Duodenal mucosa (tissue), 2 donors: ENCODE data around the gene MTA1.
A peak's percentile ranks its signal among the peaks of the same experiment; 100 is the strongest.

ENCODE experiments used
- H3K27ac ChIP-seq: one replicate; pipeline ENCODE4 v1.7.0; 2013; ENCODE audit warnings: low read depth, low read length
- H3K27me3 ChIP-seq, 2 donors: one replicate each; pipeline ENCODE4 v1.7.0; 2013; ENCODE audit warnings: low read length in 2 of 2, control low read depth in 1 of 2; ENCODE audit not compliant: insufficient read depth in 2 of 2, control insufficient read depth in 1 of 2
- H3K36me3 ChIP-seq, 2 donors: one replicate each; pipeline ENCODE4 v1.7.0; 2013; ENCODE audit warnings: low read length in 2 of 2, control low read depth in 1 of 2; ENCODE audit not compliant: insufficient read depth in 2 of 2, control insufficient read depth in 1 of 2
- H3K4me1 ChIP-seq, 2 donors: one replicate each; pipeline ENCODE4 v1.7.0; 2013; ENCODE audit warnings: low read length in 2 of 2, control low read depth in 1 of 2; ENCODE audit not compliant: insufficient read depth in 2 of 2, control insufficient read depth in 1 of 2
- H3K4me3 ChIP-seq, 2 donors: one replicate each; pipeline ENCODE4 v1.7.0; 2013; ENCODE audit warnings: low read length in 2 of 2, low read depth in 1 of 2
- H3K9ac ChIP-seq, 2 donors: one replicate each; pipeline ENCODE4 v1.7.0; 2013; ENCODE audit warnings: low read length in 2 of 2, low read depth in 1 of 2
- H3K9me3 ChIP-seq, 2 donors: one replicate each; pipeline ENCODE4 v1.7.0; 2013; ENCODE audit warnings: low read length in 2 of 2, control low read depth in 1 of 2; ENCODE audit not compliant: control insufficient read depth in 1 of 2

Gene MTA1

DNA sequence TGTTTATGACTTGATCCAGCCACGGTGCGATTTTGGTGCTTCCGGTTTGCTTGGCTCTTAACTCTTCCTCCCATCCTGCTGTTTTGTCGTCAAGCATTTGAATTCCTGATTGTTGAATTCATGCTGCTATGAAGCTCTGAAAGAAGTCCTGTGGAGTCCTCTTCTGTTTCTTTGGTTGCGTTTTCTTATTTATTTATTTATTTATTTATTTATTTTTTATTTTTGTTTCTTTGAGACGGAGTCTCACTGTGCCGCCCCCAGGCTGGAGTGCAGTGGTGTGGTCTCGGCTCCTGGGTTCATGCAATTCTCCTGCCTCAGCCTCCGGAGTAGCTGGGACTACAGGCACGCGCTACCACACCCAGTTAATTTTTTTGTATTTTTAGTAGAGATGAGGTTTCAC is 3.0 kb upstream of the MTA1 start:
- H3K9me3 ChIP-seq: no peaks in the 10 kb centered on the region
- peaks cover 18 to 43% of the 10 kb centered on the region in 2 donors for H3K4me1 ChIP-seq
- no peaks in the 10 kb centered on the region for H3K36me3 ChIP-seq
- no peak overlapping the region for H3K9ac ChIP-seq
- no peak overlapping the region for H3K27ac ChIP-seq
- no peak overlapping the region for H3K4me3 ChIP-seq
- peaks cover 3 to 6% of the 10 kb centered on the region in 2 donors for H3K27me3 ChIP-seq

DNA sequence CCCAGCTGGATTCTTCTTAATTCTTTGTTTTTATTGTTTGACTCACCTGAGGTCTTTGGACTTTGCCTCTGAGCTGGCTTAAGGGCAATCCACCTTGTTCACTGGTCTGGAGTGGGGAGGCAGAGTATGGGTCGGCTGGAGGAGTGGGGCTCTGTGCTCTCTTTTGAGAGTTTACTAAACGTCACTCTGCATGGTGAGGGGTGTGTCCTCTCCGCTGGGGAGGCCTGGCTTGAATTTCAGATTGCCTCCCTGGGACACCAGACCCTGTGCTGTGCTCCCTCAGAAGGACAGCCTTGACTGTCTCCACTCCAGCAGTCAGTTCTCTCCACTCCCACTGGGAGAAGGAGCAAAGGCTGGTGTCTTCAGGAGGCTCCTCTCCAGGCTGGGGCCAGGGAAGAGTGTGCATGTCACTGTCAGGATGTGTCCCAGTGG is 1.9 kb upstream of the MTA1 start:
- Histone ChIP-seq H3K36me3 (no peaks in the 10 kb centered on the region), H3K4me1 (peaks cover 21 to 46% of the 10 kb centered on the region in 2 donors), H3K9me3 (no peaks in the 10 kb centered on the region), H3K4me3 (no peak overlapping the region), H3K9ac (no peak overlapping the region), H3K27me3 (no peaks in the 10 kb centered on the region), H3K27ac (no peak overlapping the region)

DNA sequence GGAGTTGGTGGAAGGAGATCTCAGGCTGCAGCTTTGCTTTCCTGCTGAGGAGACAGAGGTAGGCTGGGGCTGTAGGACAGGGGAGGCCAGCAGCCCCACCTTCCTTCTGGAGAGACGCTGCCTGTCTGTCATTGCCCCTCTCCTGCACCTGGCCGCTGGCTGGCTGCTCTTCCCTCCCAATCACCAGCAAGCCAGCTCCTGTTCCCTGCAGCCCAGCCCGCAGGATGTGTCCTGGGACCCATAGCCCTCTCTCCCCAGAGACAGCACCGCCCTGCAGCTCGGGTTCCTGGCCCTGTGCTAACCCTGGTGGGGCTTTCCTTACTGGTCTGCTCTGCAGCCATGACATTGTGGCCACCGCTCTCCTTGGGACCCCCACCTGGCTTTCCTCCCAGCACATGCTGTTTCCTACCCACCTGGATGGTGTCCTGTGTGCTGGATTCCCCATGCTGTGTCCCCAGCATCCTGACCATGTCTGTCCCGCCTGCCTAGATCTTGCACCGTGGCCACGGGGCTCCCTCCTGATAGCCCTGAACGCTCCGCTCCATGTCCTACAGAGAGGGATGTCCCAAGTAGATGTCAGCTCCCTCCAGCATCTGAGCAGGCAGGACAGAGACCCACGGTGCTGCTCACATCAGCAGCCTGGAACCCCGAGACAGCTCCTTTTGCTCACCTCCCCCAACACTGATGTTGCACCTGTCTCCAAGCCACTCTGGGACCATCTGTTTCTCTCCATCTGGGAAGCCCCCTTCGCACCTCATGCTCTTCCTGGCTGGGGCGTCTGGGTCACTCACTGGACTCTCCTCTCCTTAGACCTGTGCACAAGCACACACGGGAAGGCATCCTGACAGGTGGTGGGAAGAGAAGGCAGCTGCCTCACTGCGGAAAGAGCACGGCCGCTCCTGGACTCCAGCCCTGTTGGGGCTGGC is 1.1 kb upstream of the MTA1 start:
- H3K4me1 ChIP-seq: peaks cover 21 to 46% of the 10 kb centered on the region in 2 donors
- no peak overlapping the region for H3K27ac ChIP-seq
- peak overlapping the region; percentile 86 to 88 for H3K4me3 ChIP-seq
- no peaks in the 10 kb centered on the region for H3K27me3 ChIP-seq
- no peaks in the 10 kb centered on the region for H3K9me3 ChIP-seq
- peak overlapping the region; percentile 87 to 90 for H3K9ac ChIP-seq
- H3K36me3 ChIP-seq: no peaks in the 10 kb centered on the region

DNA sequence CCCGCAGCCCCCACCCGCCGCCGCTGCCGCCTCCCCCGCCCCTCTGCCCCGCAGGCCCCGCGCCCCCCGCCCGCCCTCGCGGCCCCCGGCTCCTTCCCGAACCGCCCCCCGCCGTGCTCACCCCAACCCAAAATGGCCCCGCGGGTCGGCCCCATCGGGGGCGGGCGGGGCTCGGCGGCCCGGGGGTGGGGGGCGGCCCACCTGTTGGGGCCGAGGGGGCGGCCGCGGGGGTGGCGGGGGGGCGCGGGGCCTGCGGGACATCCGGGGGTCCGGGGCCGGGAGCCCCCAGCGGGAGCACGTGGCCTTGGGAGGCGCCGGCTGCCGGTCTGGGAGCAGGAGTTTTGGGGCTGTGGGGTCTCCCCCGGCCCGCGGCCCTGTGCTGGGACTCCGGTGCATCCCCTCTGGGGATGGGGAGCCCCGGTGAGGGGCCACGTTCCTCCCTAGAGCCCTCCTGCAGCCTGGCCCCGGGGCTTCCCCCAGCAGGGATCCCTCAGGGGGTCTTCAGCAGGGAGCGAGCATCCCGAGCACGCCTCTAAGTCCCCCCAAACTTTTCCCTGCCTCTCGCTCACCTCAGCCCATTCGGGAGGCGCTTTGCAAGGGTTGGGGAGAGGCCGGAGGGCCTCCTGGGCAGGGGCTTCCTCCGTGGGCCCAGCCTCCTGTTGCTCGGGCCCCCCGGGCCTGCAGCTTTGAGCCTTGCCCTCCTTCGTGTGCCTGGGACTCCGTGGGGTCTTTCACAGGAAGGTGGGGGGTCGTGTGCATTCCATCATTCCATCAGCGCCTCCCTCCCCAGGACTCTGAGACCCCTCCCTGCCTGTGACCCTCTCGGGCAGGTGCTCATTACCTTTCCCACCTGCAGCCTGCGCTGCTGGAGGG is 710 bp downstream of the MTA1 start:
- H3K4me3 ChIP-seq: peak overlapping the region; percentile 78 to 86
- peaks cover 21 to 40% of the 10 kb centered on the region in 2 donors for H3K4me1 ChIP-seq
- H3K9ac ChIP-seq: peak overlapping the region; percentile 74 to 79
- H3K27ac ChIP-seq: no peak overlapping the region
- no peaks in the 10 kb centered on the region for H3K27me3 ChIP-seq
- H3K36me3 ChIP-seq: no peaks in the 10 kb centered on the region
- H3K9me3 ChIP-seq: no peaks in the 10 kb centered on the region

DNA sequence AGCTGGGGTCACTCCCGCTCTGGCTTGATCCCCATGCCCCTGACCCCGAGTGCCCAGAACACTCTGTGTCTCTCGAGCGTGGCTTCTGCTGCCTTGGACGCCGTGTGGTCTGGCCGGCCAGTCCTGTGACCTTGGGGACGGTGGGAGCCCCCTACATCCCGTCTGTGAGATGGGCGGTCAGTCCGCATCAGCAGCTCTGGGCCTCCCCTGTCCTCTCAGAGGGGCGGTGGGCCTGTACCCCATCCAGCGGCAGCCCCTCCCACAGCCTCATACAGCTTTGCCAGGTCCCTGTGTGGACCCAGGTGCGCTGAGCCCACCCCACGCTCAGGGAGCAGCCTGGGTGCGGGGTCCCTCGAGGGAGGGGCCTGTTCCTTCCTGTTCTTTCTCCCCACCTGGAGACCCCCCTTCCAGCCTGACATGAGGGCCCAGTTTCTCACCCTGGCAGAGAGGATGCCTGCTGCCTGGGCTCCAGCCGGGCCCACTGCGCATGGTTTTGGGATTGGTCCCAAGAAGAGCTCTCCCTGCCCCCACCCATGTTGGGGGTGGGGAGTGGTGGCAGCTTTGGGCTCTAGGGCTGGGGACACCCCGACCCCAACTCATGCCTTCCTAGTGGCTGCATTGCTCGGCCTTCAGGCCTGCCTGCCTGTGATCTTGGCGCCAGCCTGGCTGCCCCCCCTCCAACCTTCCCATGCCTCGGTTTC is 1.5 kb downstream of the MTA1 start:
- H3K4me3 ChIP-seq: peak overlapping the region; percentile 78 to 86
- no peak overlapping the region for H3K27ac ChIP-seq

DNA sequence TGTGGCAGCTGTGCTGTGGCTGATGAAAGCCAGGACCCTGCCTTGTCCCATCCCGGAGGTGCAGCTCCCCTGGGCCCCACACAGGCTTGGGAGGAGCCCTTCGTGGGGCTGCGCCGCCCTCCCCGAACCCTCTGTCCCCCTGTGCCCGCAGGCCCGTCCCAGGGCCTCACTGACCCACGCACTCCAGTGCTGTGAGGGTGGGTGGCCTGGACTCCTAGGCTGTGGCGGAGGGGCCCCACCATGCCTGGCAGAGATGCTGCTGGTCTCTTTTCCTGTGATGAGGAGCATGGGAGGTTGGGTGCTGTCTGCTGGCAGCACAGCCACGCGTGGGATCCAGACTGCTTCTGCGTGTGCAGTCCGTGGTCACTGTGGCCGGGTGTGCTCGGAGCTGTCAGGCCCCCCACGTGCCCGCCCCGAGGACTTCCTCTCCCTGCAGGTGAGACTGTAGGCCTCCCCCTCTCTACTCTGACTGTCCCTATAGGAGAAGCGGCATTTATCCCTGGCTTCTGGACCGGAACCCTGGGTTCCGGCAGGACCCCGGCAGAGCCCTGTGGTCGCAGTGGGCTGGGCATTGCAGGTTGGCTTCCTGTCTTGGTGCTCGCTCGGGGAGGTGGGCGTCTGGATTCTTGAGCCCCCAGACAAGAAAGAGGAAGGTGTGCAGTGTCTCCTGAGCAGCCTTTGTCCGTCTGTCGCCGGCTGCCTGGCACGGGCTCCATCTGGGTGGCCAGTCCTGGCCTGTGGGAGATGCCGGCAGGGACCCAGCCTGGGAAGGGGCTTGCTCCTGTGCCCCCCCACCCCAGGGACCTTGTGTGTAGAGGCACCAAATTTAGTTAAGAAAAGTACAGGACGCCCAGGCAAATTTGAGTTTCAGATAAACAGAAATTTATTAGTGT is 2.3 kb downstream of the MTA1 start:
- peaks cover 21 to 40% of the 10 kb centered on the region in 2 donors for H3K4me1 ChIP-seq
- no peaks in the 10 kb centered on the region for H3K9me3 ChIP-seq
- H3K4me3 ChIP-seq: no peak overlapping the region
- H3K27ac ChIP-seq: no peak overlapping the region
- peaks cover 0 to 5% of the 10 kb centered on the region in 2 donors for H3K36me3 ChIP-seq
- no peaks in the 10 kb centered on the region for H3K27me3 ChIP-seq
- no peak overlapping the region for H3K9ac ChIP-seq

More for the DNA sequence above, 1.5 kb downstream of the MTA1 start:
- no peaks in the 10 kb centered on the region for H3K36me3 ChIP-seq
- H3K9me3 ChIP-seq: no peaks in the 10 kb centered on the region
- no peaks in the 10 kb centered on the region for H3K27me3 ChIP-seq
- peak overlapping the region; percentile 74 to 79 for H3K9ac ChIP-seq
- peaks cover 21 to 40% of the 10 kb centered on the region in 2 donors for H3K4me1 ChIP-seq

DNA sequence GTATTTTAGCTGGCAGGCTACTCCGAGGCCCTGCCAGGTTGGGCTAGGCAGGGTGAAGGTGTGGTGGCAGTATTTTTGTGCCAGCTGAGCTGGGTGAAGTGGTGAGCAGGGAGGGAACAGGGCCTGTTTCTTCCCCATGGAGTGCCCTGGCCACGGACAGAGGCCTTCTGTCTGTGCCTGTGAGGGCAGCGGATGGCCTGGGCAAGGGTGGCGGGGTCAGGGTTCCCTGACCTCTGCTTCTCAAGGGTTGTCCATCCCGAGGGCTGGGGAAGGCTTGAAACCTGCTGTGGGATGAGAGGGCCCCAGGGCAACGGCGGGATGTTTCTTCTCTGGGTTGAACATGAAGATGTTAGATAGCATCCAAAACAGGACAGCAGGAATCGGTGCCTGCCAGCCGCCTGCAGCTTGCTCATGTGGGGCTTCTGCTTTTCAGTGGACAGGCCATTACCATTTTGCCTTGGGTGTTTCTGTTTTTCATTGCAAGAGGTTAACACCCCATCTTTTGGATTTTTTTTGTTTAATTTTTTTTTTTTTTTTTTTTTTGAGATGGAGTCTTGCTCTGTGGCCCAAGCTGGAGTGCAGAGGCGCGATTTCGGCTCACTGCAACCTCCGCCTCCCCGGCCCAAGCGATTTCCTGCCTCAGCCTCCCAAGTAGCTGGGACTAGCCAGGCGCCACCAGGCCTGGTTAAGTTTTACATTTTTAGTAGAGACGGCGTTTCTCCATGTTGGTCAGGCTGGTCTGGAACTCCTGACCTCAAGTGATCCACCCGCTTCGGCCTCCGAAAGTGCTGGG is 3.3 kb downstream of the MTA1 start:
- Histone ChIP-seq H3K27me3 (no peaks in the 10 kb centered on the region), H3K9ac (no peak overlapping the region), H3K4me1 (peaks cover 17 to 35% of the 10 kb centered on the region in 2 donors), H3K9me3 (no peaks in the 10 kb centered on the region), H3K36me3 (peaks cover 0 to 5% of the 10 kb centered on the region in 2 donors), H3K4me3 (no peak overlapping the region), H3K27ac (no peak overlapping the region)

DNA sequence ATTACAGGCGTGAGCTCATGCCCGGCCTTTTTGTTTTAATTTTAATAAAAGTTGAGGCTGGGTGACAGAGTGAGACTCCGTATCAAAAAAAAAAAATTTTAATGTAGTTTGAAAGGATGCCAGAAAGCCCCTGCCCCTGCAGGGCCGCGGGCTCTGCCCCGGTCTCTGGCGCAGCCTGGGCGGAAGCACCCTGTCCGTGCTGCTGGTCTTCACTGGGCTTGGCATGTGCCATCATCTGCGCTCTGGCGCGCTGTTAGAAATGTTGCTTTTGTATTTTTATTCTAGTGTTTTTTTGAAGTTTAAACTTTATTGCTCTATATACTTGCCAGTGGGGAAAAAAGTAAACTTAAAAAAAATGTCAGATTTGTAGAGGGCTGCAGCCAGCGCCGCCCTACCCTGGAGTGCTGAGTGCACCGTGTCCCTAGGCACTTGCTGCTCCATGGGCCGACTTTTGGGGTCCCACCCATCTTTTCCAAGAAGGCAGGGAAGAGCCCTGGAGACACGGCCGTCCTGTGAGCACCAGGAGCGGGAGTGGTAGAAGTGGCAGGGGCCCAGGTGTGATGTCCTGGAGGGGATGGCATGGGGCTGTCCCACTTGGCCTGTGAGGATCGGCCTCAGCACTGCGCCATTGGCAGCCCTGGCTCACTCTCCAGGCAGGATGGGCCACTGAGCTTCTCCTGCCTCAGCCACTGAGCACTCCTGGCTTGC is 4.0 kb downstream of the MTA1 start:
- Histone ChIP-seq H3K4me1 (peaks cover 13 to 28% of the 10 kb centered on the region in 2 donors), H3K27ac (no peak overlapping the region), H3K4me3 (no peak overlapping the region), H3K36me3 (peaks cover 0 to 5% of the 10 kb centered on the region in 2 donors), H3K9me3 (no peaks in the 10 kb centered on the region), H3K27me3 (no peaks in the 10 kb centered on the region), H3K9ac (no peak overlapping the region)
